ENCODE results near the gene NCOA1.
"Not testable (repeated sequence)": the region's sequence is repeated elsewhere in the genome, so short reads cannot be mapped to it uniquely, and the experiment has no call there.

The NCOA1 gene

GRCh38 chr2:24544456-24545115 lies 53.5 kb downstream of the NCOA1 start:
- Histone ChIP-seq H3K27ac (replicated peaks; ENCODE audit: low read length) (no peak overlapping the region), H2BK12ac (ENCODE audit: low read length) (no peak overlapping the region), H3K4me1 (ENCODE audit: control insufficient read depth in 2 of 2, insufficient read depth in 1 of 2, low read depth in 1 of 2, low read length in 2 of 2) (no peaks in the 10 kb centered on the region), H3K4me3 (ENCODE audit: low read length in 2 of 2) (no peak overlapping the region), H2BK5ac (ENCODE audit: low read length) (no peak overlapping the region), H2BK120ac (ENCODE audit: low read depth, low read length) (no peak overlapping the region), H4K8ac (ENCODE audit: low read depth, low read length) (no peak overlapping the region), H3K27me3 (ENCODE audit: control insufficient read depth in 3 of 3, insufficient read depth in 3 of 3, low read depth in 1 of 3, low read length in 3 of 3) (no peaks in the 10 kb centered on the region), H3K14ac (ENCODE audit: low read length) (no peak overlapping the region), H3K79me1 (ENCODE audit: low read depth, low read length) (peaks cover 1% of the 10 kb centered on the region), H2BK15ac (ENCODE audit: low read length) (no peak overlapping the region), H3K4me2 (ENCODE audit: insufficient read depth, low read length, poor library complexity, severe bottlenecking) (no peak overlapping the region), H3K9me3 (replicated peaks in 1 of 2; ENCODE audit: control insufficient read depth in 2 of 2, insufficient read depth in 1 of 2, low read depth in 1 of 2, low read length in 2 of 2) (peaks cover 3 to 28% of the 10 kb centered on the region in 2 donors), H2AFZ (ENCODE audit: low read length) (no peak overlapping the region), H3K4ac (ENCODE audit: low read length) (no peak overlapping the region), H3K36me3 (replicated peaks in 1 of 2; ENCODE audit: control insufficient read depth in 2 of 2, insufficient read depth in 2 of 2, low read length in 2 of 2) (no peaks in the 10 kb centered on the region), H3K9ac (ENCODE audit: low read depth, low read length, poor library complexity) (no peak overlapping the region), H2AK5ac (ENCODE audit: low read depth, low read length) (no peak overlapping the region), H3K18ac (ENCODE audit: low read length) (no peak overlapping the region), H3K23ac (ENCODE audit: low read depth, low read length, poor library complexity) (no peak overlapping the region), H4K91ac (ENCODE audit: low read depth, low read length, poor library complexity) (no peak overlapping the region)
- no CpG with 5 or more reads among the region's 1 CpG for WGBS, 2 donors (ENCODE audit: extremely low coverage in 2 of 2, insufficient read length in 2 of 2, insufficient replicate concordance in 1 of 2)
- DNase-seq (ENCODE audit: low spot score), result no peak

- H2AK5ac ChIP-seq (ENCODE audit: low read depth, low read length), result no peak overlapping the region
- DNase-seq (ENCODE audit: low spot score), result no peak
- H3K9ac ChIP-seq (ENCODE audit: low read depth, low read length, poor library complexity), result no peak overlapping the region
- no peak overlapping the region for H3K14ac ChIP-seq (ENCODE audit: low read length)
- no peak overlapping the region for H3K27ac ChIP-seq (replicated peaks; ENCODE audit: low read length)
- no peak overlapping the region for H4K8ac ChIP-seq (ENCODE audit: low read depth, low read length)
- no peak overlapping the region for H3K4me3 ChIP-seq (ENCODE audit: low read length in 2 of 2)
- H2BK5ac ChIP-seq (ENCODE audit: low read length), result no peak overlapping the region
- H3K18ac ChIP-seq (ENCODE audit: low read length), result no peak overlapping the region
- no peaks in the 10 kb centered on the region for H3K4me1 ChIP-seq (ENCODE audit: control insufficient read depth in 2 of 2, insufficient read depth in 1 of 2, low read depth in 1 of 2, low read length in 2 of 2)
- peaks cover 2 to 35% of the 10 kb centered on the region in 2 donors for H3K9me3 ChIP-seq (replicated peaks in 1 of 2; ENCODE audit: control insufficient read depth in 2 of 2, insufficient read depth in 1 of 2, low read depth in 1 of 2, low read length in 2 of 2)
- H3K4me2 ChIP-seq (ENCODE audit: insufficient read depth, low read length, poor library complexity, severe bottlenecking), result no peak overlapping the region
- no CpG with 5 or more reads among the region's 1 CpG for WGBS, 2 donors (ENCODE audit: extremely low coverage in 2 of 2, insufficient read length in 2 of 2, insufficient replicate concordance in 1 of 2)
- no peak overlapping the region for H3K23ac ChIP-seq (ENCODE audit: low read depth, low read length, poor library complexity)
- no peak overlapping the region for H2BK15ac ChIP-seq (ENCODE audit: low read length)
- H3K27me3 ChIP-seq (ENCODE audit: control insufficient read depth in 3 of 3, insufficient read depth in 3 of 3, low read depth in 1 of 3, low read length in 3 of 3), result no peaks in the 10 kb centered on the region
- H2AFZ ChIP-seq (ENCODE audit: low read length), result no peak overlapping the region
- peaks cover 1% of the 10 kb centered on the region for H3K79me1 ChIP-seq (ENCODE audit: low read depth, low read length)
- no peak overlapping the region for H2BK12ac ChIP-seq (ENCODE audit: low read length)
- no peak overlapping the region for H3K4ac ChIP-seq (ENCODE audit: low read length)
- no peak overlapping the region for H2BK120ac ChIP-seq (ENCODE audit: low read depth, low read length)
- H3K36me3 ChIP-seq (replicated peaks in 1 of 2; ENCODE audit: control insufficient read depth in 2 of 2, insufficient read depth in 2 of 2, low read length in 2 of 2), result no peaks in the 10 kb centered on the region
- no peak overlapping the region for H4K91ac ChIP-seq (ENCODE audit: low read depth, low read length, poor library complexity)
Measured at GRCh38 chr2:24546669-24547068, 55.6 kb downstream of the NCOA1 start.

- Histone ChIP-seq H3K27me3 (ENCODE audit: control insufficient read depth in 3 of 3, insufficient read depth in 3 of 3, low read depth in 1 of 3, low read length in 3 of 3) (no peaks in the 10 kb centered on the region), H3K4ac (ENCODE audit: low read length) (no peak overlapping the region), H3K36me3 (replicated peaks in 1 of 2; ENCODE audit: control insufficient read depth in 2 of 2, insufficient read depth in 2 of 2, low read length in 2 of 2) (no peaks in the 10 kb centered on the region), H4K8ac (ENCODE audit: low read depth, low read length) (no peak overlapping the region), H2AFZ (ENCODE audit: low read length) (no peak overlapping the region), H2BK5ac (ENCODE audit: low read length) (no peak overlapping the region), H3K18ac (ENCODE audit: low read length) (no peak overlapping the region), H3K9me3 (replicated peaks in 1 of 2; ENCODE audit: control insufficient read depth in 2 of 2, insufficient read depth in 1 of 2, low read depth in 1 of 2, low read length in 2 of 2) (peaks cover 0 to 33% of the 10 kb centered on the region in 2 donors), H2BK120ac (ENCODE audit: low read depth, low read length) (no peak overlapping the region), H3K27ac (replicated peaks; ENCODE audit: low read length) (no peak overlapping the region), H3K23ac (ENCODE audit: low read depth, low read length, poor library complexity) (no peak overlapping the region), H3K14ac (ENCODE audit: low read length) (no peak overlapping the region), H2AK5ac (ENCODE audit: low read depth, low read length) (no peak overlapping the region), H3K9ac (ENCODE audit: low read depth, low read length, poor library complexity) (no peak overlapping the region), H3K4me2 (ENCODE audit: insufficient read depth, low read length, poor library complexity, severe bottlenecking) (no peak overlapping the region), H2BK12ac (ENCODE audit: low read length) (no peak overlapping the region), H2BK15ac (ENCODE audit: low read length) (no peak overlapping the region), H3K4me3 (ENCODE audit: low read length in 2 of 2) (no peak overlapping the region), H4K91ac (ENCODE audit: low read depth, low read length, poor library complexity) (no peak overlapping the region), H3K4me1 (ENCODE audit: control insufficient read depth in 2 of 2, insufficient read depth in 1 of 2, low read depth in 1 of 2, low read length in 2 of 2) (no peaks in the 10 kb centered on the region), H3K79me1 (ENCODE audit: low read depth, low read length) (peaks cover 1% of the 10 kb centered on the region)
- WGBS, 2 donors (ENCODE audit: extremely low coverage in 2 of 2, insufficient read length in 2 of 2, insufficient replicate concordance in 1 of 2), result no CpG with 5 or more reads among the region's 4 CpGs
- DNase-seq (ENCODE audit: low spot score), result no peak
Measured at GRCh38 chr2:24548058-24548457, 57.0 kb downstream of the NCOA1 start.

- not testable (repeated sequence) for H3K36me3 ChIP-seq (replicated peaks in 1 of 2; ENCODE audit: control insufficient read depth in 2 of 2, insufficient read depth in 2 of 2, low read length in 2 of 2); H3K79me1 ChIP-seq (ENCODE audit: low read depth, low read length); H2BK12ac ChIP-seq (ENCODE audit: low read length); H2BK15ac ChIP-seq (ENCODE audit: low read length); H3K4ac ChIP-seq (ENCODE audit: low read length); H3K18ac ChIP-seq (ENCODE audit: low read length); H3K4me1 ChIP-seq (ENCODE audit: control insufficient read depth in 2 of 2, insufficient read depth in 1 of 2, low read depth in 1 of 2, low read length in 2 of 2); H2AK5ac ChIP-seq (ENCODE audit: low read depth, low read length); H3K27me3 ChIP-seq (ENCODE audit: control insufficient read depth in 3 of 3, insufficient read depth in 3 of 3, low read depth in 1 of 3, low read length in 3 of 3); H3K23ac ChIP-seq (ENCODE audit: low read depth, low read length, poor library complexity); H4K91ac ChIP-seq (ENCODE audit: low read depth, low read length, poor library complexity); DNase-seq (ENCODE audit: low spot score); H3K9ac ChIP-seq (ENCODE audit: low read depth, low read length, poor library complexity); H3K4me2 ChIP-seq (ENCODE audit: insufficient read depth, low read length, poor library complexity, severe bottlenecking); H2BK120ac ChIP-seq (ENCODE audit: low read depth, low read length); H2AFZ ChIP-seq (ENCODE audit: low read length); H3K14ac ChIP-seq (ENCODE audit: low read length); H3K27ac ChIP-seq (replicated peaks; ENCODE audit: low read length); H4K8ac ChIP-seq (ENCODE audit: low read depth, low read length); H2BK5ac ChIP-seq (ENCODE audit: low read length); H3K4me3 ChIP-seq (ENCODE audit: low read length in 2 of 2)
- H3K9me3 ChIP-seq (replicated peaks in 1 of 2; ENCODE audit: control insufficient read depth in 2 of 2, insufficient read depth in 1 of 2, low read depth in 1 of 2, low read length in 2 of 2), result peaks cover 0 to 20% of the 10 kb centered on the region in 2 donors
- WGBS, 2 donors (ENCODE audit: extremely low coverage in 2 of 2, insufficient read length in 2 of 2, insufficient replicate concordance in 1 of 2), result no CpG with 5 or more reads among the region's 2 CpGs
Measured at GRCh38 chr2:24550301-24550700, 59.2 kb downstream of the NCOA1 start.
